Anterior cingulate cortex (tissue), 58 donors: ENCODE measurements around the gene KCNRG.
"Not testable (repeated sequence)": the region's sequence is repeated elsewhere in the genome, so short reads cannot be mapped to it uniquely, and the experiment has no call there.

Experiments
- DNase-seq, 58 donors: peaks; one replicate each; lab custom pipeline; 2025; lab: John Stamatoyannopoulos, UW

The KCNRG gene

DNA sequence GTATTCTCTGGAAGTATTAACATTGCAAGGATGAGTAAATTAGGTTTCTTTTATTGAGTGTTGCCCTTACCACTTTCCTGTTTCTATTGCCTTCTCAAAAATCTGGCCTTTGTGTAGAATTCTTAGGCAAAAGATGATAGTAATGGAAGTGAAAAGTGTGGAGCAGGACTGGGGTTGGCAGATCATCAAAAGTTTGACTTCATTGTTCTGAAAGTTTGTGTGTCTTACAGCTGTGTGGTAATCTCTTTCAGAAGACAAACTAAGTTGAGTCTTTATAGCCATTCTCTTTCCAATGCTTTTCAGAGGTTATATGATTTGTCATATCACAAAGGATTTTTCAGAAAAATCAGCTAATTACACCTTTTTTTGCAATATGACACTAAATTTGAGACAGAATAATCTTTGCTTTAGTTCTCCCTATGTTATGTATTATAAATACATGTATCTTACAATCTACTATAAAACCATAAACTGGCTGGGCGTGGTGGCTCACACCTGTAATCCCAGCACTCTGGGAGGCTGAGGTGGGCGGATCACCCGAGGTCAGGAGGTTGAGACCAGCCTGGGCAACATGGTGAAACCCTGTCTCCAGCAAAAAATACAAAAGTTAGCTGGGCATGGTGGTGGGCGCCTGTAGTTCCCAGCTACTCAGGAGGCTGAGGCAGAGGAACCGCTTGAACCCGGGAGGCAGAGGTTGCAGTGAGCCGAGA, 8.7 kb upstream of the KCNRG start:
- DNase-seq = no peak

DNA sequence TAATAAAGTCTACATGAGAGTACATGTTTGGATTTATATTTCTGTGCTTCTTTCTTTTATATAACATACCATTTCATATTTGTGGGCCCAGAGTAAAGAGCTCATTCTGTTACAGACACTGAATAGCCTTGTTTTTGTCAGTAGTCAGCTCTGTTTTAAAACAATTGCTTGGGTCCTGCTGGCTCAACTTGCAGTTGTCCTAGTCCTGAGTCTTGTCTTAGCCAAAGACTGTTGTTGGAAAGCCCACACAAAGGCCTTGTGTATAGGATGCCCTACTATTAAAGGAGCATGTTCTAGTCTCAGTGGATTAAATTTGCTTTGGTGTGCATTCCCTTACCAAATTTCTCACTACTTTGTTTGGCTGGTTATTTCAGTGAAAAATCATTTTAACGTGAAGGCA, 3.8 kb upstream of the KCNRG start:
- DNase-seq = peak in 17 of 58 donors; percentile 2 to 64 (median 17)

DNA sequence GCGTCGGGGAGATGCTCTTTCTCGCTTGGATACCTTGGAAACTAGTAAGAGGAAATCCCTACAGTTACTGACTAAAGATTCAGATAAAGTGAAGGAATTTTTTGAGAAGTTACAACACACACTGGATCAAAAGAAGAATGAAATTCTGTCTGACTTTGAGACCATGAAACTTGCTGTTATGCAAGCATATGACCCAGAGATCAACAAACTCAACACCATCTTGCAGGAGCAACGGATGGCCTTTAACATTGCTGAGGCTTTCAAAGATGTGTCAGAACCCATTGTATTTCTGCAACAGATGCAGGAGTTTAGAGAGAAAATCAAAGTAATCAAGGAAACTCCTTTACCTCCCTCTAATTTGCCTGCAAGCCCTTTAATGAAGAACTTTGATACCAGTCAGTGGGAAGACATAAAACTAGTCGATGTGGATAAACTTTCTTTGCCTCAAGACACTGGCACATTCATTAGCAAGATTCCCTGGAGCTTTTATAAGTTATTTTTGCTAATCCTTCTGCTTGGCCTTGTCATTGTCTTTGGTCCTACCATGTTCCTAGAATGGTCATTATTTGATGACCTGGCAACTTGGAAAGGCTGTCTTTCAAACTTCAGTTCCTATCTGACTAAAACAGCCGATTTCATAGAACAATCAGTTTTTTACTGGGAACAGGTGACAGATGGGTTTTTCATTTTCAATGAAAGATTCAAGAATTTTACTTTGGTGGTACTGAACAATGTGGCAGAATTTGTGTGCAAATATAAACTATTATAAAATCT, 2.7 kb upstream of the KCNRG start:
- no peak for DNase-seq

DNA sequence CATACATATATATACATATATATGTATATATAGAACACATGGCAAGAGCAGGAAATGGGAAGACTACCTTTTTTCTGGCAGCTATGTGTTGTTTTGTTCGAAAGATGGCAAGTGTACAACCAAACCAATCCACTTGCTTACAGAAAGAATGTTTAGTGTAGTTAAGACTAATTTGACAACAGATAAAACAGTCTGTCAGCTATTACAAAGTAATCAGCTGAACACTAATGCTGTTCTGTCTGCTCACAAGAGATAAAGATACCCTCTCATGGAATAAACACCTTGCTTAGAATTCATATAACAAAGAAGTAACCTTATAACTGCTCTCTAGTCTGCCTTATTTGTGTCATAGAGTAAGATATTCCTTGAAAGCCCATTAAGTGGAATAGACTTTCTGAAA, 858 bp upstream of the KCNRG start:
- no peak for DNase-seq

DNA sequence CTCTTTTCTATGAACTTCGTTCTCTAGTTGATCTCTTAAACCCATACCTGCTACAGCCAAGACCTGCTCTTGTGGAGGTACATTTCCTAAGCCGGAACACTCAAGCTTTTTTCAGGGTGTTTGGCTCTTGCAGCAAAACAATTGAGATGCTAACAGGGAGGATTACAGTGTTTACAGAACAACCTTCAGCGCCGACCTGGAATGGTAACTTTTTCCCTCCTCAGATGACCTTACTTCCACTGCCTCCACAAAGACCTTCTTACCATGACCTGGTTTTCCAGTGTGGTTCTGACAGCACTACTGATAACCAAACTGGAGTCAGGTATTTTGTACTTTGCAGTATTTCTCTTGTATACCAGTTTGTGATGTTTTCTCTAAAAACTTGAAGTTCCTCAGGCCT, 506 bp downstream of the KCNRG start:
- DNase-seq = no peak

DNA sequence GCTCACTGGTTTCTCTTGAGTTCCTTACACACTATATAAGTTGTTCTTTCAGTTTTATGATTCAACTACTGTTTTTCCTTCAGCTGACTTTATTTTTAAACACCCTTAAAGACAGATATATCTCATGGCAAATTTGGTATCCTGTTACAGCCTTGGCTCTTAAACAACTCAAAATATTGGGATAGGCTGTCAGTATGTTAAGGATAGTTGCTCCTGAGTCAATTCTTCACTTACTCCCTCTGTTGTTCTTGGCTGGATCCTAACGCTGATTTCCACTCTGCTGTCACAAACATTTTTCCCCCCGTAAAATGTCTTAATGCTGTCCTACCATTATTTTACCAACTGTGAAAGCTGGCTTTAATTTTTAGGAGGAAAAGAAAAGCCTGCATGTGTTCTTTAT, 1.2 kb downstream of the KCNRG start:
- no peak for DNase-seq

DNA sequence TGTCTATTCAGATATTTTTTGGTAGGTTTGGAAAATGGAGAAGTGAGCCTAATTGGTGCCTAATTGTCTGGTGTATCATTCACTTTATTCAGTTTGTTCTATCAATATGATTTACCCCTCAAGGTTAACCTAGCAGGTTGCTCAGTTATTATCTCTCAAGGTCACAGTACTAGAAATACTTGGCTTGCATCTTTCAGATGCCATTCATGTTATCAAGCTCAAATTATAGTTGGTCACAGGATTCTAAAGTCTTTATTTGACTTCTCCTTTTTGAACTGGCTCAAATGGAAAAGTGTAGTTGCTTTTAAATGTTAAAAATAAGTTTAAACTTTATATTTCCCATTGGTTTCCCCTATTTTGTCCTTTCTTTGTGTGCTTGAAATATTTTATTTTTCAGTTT, 2.6 kb downstream of the KCNRG start:
- DNase-seq = no peak

DNA sequence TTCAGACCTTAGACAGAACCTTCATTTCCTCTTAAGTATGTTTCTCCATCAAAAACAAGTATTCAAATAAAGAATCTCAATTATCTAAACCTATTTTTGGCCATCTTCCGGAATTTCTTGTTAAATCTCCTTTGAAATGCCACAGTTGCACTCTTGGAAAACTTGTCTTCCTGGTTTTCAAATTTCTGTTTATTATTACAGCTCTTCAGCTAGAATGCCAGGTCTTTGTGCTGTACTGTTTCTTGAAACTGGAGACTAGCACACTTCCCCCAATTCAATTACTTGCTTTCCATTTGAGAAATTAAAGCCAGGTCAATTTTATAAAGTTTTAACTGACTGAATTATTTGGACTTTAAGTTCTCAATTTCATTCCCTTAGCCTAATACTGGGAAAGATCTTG, 10.2 kb downstream of the KCNRG start:
- DNase-seq = no peak

DNA sequence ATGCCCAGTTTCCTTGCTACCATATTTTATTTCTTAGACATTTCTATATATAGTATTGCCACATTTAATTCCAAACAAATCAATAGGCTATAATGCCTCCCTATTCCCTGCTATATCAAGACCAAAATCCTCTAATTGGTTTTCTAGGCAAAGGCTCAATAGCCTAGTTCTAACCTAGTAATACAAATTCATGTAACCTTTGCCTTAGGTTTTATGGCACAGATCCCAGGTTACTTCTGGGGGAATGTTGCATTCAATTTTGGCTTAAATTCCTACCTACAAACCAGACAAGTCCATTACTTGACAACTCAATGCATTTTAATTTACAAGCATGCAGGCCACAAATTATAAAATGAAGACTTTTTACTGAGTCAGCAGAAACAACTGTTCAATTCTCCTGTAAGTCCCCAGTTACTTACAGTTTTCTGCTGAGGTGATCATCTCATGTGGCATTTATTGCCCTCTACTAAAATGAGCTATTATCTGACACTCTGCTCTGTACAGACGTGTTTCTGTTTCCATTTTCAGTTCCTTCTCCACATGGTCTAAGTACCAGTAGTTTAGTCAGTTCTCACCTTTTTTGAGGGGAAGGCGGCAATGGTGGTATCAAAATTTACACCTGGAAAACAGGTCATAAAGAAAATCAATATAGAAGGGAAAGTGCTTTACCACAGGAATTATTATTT, 11.7 kb downstream of the KCNRG start:
- no peak for DNase-seq

DNA sequence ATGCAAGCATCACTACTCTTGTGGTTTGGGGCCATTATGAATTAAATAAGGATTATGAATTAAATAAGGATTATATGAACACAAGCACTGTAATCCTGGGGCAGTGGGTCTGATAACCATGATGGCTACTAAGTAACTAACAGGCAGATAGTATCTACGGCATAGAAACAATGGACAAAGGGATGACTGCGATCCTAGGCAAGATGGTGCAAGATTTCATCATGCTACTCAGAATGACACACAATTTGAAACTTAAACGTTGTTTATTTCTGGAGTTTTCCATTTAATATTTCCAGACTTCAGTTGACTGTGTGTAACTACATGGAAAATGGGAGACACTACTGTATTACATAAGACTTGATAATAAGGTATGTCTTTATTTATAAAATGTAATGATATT, 15.1 kb downstream of the KCNRG start:
- DNase-seq = no peak

DNA sequence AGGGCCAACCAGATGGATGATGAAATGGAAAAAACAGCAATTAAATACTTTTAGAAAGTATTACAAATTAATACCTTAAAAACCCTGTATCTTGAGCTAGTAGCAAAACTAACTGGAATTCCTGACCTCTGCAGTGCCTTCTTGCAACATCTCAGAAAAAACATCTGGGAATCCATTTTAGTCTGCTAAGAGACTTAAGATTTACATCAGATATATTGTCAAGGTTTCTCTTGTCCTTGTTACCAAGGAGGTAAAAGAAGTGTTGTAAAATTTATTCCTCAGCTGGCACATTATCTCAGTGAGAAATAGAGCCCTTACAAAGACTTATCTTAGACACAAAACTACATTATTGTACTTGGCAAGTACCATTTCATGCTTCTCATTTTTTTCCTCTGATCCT, 18.5 kb downstream of the KCNRG start:
- DNase-seq = no peak

DNA sequence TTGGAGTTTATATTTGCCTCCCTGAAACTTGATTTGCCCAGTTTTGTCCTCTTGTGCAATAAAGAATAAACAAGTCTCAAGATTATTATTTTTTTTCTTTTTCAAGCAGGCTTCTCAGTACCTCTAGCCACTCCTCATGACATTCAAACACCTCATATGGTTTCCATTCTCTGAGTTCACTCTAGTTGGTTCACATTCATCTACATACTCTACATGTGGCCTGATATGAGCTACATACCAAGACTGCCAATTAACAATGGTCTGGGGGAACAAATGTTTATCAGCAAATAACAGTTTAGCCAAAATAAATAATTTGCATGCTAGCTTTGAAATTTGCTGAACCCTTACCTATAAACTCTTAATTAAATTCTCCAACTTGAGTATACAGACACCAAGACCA, 22.5 kb downstream of the KCNRG start:
- DNase-seq = no peak

DNA sequence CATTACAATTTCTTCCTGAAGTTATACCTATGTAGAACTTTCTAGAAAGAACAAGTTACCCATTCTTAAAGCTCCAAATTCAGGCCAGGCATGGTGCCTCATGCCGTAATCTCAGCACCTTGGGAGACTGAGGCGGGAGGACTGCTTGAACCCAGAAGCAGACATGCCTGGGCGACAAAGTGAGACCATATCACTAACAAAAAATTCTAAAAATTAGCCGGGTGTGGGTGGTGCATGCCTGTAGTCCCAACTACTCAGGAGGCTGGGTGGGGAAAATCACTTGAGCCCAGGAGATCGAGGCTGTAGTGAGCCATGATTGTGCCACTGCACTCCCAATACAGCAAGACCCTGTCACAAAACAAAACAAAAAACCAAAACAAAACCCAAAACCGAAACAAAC, 23.0 kb downstream of the KCNRG start:
- DNase-seq = no peak

DNA sequence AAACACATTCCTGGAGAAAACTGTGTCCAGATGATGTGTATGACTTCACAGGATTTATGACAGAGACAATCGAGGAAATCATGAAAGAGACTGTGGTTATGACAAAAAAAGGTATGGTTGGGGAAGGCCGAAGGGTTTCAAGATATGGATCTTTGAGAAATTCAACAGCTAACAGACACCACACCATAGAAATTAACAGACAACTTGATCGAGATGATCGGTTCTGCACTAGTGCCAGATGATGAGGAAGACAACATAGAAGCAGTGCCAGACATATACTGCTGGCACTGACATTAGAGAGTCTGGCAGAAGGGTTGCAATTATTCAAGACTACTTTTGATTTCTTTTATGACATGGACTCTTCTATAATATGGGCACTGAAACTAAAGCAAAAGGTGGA, 37.2 kb downstream of the KCNRG start:
- DNase-seq = no peak

DNA sequence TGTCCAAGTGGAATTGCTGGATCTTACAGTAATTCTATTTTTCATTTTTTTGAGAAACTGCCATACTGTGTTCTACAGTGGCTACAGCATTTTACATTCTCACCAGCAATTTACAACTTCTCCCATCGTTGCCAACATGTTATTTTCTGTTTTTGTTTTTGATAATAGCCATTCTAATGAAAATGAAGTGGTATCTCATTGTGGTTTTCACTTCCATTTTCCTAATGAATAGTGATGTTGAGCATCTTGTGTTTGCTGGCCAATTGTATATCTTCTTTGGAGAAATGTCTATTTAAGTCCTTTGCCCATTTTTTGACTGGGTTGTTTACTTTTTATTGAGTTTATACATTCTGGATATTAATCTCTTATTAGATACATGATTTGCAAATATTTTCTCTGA, 38.6 kb downstream of the KCNRG start:
- DNase-seq = no peak

DNA sequence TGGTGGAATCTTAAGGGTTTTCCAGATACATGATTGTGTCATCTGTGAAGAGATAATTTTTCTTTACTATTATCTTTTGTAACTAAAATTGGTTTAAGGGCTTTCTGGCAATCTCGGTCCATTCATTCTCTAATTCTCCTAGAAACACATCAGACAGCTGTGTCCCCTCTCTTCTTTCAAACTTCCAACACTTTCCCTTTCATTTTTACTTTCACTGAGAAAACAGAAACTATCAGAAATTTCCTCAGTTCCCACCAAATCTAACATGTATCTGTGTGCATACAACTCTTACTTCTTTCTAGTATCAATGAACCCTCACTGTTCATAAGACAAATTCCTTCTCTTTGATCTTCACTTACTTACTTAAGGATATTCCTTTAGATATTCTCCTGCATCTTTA, 40.2 kb downstream of the KCNRG start:
- DNase-seq = no peak

DNA sequence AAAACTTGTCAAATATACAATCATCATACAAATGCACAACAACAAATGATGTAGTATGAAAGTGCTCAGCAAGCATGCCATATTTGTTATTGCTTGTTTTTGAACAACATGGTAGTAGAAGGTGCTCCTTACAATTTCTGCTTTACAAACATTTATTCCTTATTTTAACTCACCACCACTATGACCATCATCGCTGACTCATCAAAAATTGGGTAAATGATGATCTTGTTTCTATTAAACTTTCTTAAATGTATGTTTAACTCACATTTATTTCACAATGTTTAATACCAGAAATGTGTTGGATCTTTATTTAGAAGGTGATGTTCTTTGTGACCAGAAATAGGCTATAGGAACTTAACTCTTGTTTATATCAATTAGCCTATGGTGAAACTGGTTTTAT, 45.5 kb downstream of the KCNRG start:
- DNase-seq = no peak

DNA sequence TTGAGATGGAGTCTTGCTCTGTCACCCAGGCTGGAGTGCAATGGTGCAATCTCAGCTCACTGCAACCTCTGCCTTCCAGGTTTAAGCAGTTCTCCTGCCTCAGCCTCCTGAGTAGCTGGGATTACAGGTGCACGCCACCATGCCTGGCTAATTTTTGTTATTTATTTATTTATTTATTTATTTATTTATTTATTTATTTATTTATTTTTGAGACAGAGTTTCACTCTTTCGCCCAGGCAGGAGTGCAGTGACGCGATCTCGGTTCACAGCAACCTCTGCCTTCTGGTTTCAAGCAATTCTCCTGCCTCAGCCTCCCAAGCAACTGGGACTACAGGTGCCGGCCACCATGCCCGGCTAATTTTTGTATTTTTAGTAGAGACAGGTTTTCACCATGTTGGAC, 47.1 kb downstream of the KCNRG start:
- not testable (repeated sequence) for DNase-seq

DNA sequence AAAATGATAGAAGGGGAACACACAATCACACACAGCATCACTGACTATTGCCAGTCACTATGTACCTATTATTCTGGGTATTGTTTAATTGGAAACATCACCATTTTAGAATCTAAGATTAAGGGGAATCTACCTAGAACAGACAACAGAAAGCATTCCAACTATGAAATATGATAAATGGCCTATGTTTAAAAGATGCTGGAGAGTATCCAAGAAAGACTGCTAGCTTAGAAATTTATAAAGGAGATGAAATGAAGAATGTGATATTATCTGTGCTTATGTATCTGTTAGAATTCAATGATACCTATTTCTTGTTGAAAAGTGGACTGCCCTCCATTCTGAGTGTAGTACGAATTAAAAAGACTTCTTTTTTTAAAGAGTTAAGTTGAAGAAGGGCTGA, 50.5 kb downstream of the KCNRG start:
- DNase-seq = no peak

DNA sequence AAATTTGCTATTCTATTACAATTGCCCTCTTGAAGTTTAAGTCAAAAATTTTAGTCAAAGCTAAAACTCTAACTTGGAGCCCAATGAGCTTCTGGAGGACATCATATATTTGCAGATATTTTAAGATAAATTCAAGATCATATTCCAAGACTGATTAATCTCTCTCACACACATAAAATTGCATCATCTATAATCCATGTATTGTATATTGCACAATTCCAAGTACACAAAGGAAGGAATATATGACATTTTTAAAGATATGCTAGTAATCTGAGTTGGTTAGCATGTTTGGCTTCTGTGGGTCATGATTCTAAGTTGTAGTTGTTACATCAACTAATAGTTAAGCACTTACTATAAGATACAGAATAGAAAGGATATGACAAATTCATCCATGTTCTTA, 53.3 kb downstream of the KCNRG start:
- no peak for DNase-seq

DNA sequence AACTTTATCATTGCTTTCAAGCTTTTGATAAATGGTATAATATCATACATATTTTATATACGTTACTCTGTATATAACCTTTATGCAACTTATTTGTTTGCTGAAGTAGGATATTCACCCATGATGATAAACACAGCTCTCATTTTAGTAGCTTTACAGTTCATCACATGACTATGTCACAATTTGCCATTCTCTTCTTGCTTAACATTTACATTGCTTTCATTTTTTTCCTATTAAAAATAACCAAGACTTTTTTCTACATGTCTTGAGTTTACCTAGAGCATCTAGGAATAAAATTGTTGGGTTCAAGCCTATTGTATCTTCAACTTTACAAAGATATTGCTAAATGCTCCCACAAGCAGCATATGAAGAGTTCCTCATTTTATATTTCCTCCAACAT, 54.0 kb downstream of the KCNRG start:
- DNase-seq = no peak

DNA sequence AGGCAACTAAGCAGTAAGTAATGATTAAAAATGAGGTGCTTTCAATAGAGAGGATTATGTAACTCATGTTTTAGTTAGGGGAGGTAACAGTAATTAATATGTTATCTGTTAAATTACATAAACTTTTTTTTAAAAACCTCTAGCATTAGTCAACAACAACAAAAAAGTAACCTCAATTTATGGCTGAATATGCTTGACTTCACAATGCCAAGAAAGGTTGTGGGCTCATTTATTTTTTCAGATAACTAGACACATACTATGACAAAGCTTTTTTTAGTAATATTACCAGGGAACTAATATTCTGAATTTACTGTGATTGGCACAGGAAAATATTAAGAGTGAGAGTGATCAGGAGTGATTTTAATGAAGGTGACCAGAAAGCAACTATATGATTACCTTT, 54.9 kb downstream of the KCNRG start:
- no peak for DNase-seq
